B cell (primary cell): ENCODE measurements around the gene BCO2. TPM values are rescaled to one million over a fixed set of nuclear protein-coding genes. Genes with fewer than 3 reads are reported as not detected.

Experiments
- ATAC-seq: fragments of 200-7000 bp; cut with Tn5 transposase; one replicate; pipeline ENCODE4 v1.10.0; 2021; ENCODE audit warnings: low read depth, mild to moderate bottlenecking, moderate number of reproducible peaks, moderate library complexity
- CTCF ChIA-PET: fragments of 350-600 bp; sonication (Branson Sonifier 250); formaldehyde crosslinking; loops from one replicate; lab custom pipeline; 2021; ENCODE audit warnings: antibody characterized with exemption, inconsistent platforms; lab: Charles Lee
- POLR2A ChIA-PET: fragments of 350-600 bp; sonication (Branson Sonifier 250); formaldehyde crosslinking; loops from one replicate; lab custom pipeline; 2021; ENCODE audit warnings: antibody characterized with exemption; lab: Charles Lee
- DNase-seq: peaks from one replicate; pipeline ENCODE4 v3.0.0; 2013
- H2AFZ ChIP-seq: 2 replicates; pipeline ENCODE4 v1.6.1; 2012; ENCODE audit warnings: mild to moderate bottlenecking, low read depth, low read length; ENCODE audit not compliant: insufficient read depth, poor library complexity, severe bottlenecking
- H3K27ac ChIP-seq, 2 donors: 1 replicate in 1 of 2; 2 replicates in 1 of 2; pipeline ENCODE4 v1.5.1; 2012 to 2013; ENCODE audit warnings: low read length in 2 of 2, mild to moderate bottlenecking in 2 of 2, moderate library complexity in 1 of 2
- H3K27me3 ChIP-seq, 4 experiments: fragments of 200-600 bp in 1 of 4; sonication (generic) in 1 of 4; replicated peaks in 1 of 4; 1 replicate in 2 of 4; 2 replicates in 2 of 4; pipeline versions ENCODE4 v1.6.1 to v1.7.0; 2013 to 2016; ENCODE audit warnings: low read length in 3 of 4, mild to moderate bottlenecking in 2 of 4, mixed read lengths in 1 of 4, moderate library complexity in 1 of 4; ENCODE audit not compliant: insufficient read depth in 4 of 4, control insufficient read depth in 3 of 4; ENCODE audit errors: control extremely low read depth in 1 of 4
- H3K36me3 ChIP-seq, 2 experiments: replicated peaks in 1 of 2; 1 replicate in 1 of 2; 2 replicates in 1 of 2; pipeline versions ENCODE4 v1.6.1 to v1.7.1; 2013; ENCODE audit warnings: low read length in 1 of 2; ENCODE audit not compliant: insufficient read depth in 2 of 2, control insufficient read depth in 1 of 2; ENCODE audit errors: control extremely low read depth in 1 of 2, extremely low read depth in 1 of 2
- H3K4me1 ChIP-seq, 2 donors: fragments of 200-600 bp in 1 of 2; sonication (generic) in 1 of 2; 1 replicate in 1 of 2; 2 replicates in 1 of 2; pipeline versions ENCODE4 v1.5.1 to v1.6.1; 2013 to 2017; ENCODE audit warnings: low read length in 2 of 2; ENCODE audit not compliant: control insufficient read depth in 2 of 2, insufficient read depth in 2 of 2
- H3K4me2 ChIP-seq: replicated peaks from 2 replicates; pipeline ENCODE3; 2012; ENCODE audit warnings: mild to moderate bottlenecking, low read depth, low read length; ENCODE audit not compliant: poor library complexity, severe bottlenecking
- H3K4me3 ChIP-seq, 5 experiments: fragments of 200-600 bp in 1 of 5; sonication (generic) in 1 of 5; 1 replicate in 3 of 5; 2 replicates in 2 of 5; pipeline versions ENCODE4 v1.5.1 to v1.7.0; 2011 to 2016; ENCODE audit warnings: low read length in 4 of 5, mild to moderate bottlenecking in 4 of 5, low read depth in 2 of 5, control low read depth in 1 of 5, moderate library complexity in 1 of 5; ENCODE audit not compliant: insufficient read depth in 1 of 5; ENCODE audit errors: control extremely low read depth in 1 of 5, extremely low read depth in 1 of 5
- H3K79me2 ChIP-seq: fragments of 200-600 bp; sonication (generic); one replicate; pipeline ENCODE4 v1.6.0; 2016; ENCODE audit warnings: low read length; ENCODE audit not compliant: control insufficient read depth, insufficient read depth
- H3K9ac ChIP-seq: fragments of 200-600 bp; sonication (generic); 2 replicates; pipeline ENCODE4 v1.6.1; 2017; ENCODE audit warnings: mild to moderate bottlenecking, low read length, moderate library complexity
- H3K9me3 ChIP-seq, 3 donors: one replicate each; pipeline versions ENCODE4 v1.6.1 to v1.7.1; 2013; ENCODE audit warnings: low read length in 2 of 3; ENCODE audit not compliant: control insufficient read depth in 2 of 3, insufficient read depth in 1 of 3; ENCODE audit errors: control extremely low read depth in 1 of 3
- H4K20me1 ChIP-seq: 2 replicates; pipeline ENCODE4 v1.6.0; 2012; ENCODE audit warnings: mild to moderate bottlenecking, low read length; ENCODE audit not compliant: insufficient read depth, control insufficient read depth, poor library complexity, severe bottlenecking
- H3K27ac Mint-ChIP-seq: one replicate; pipeline ENCODE4 v1.8.0; 2021; ENCODE audit warnings: mixed read lengths
- H3K27me3 Mint-ChIP-seq: one replicate; pipeline ENCODE4 v1.8.0; 2021; ENCODE audit warnings: mixed read lengths
- H3K4me1 Mint-ChIP-seq: one replicate; pipeline ENCODE4 v1.8.0; 2021; ENCODE audit warnings: mixed read lengths
- H3K4me3 Mint-ChIP-seq: one replicate; pipeline ENCODE4 v1.8.0; 2021; ENCODE audit warnings: mixed read lengths
- H3K9me3 Mint-ChIP-seq: one replicate; pipeline ENCODE4 v1.8.0; 2022; ENCODE audit warnings: mixed read lengths; ENCODE audit not compliant: insufficient read depth
- EZH2 ChIP-seq: IDR thresholded peaks from 2 replicates; pipeline ENCODE4 v1.6.1; 2012; ENCODE audit warnings: borderline replicate concordance, low read depth, mild to moderate bottlenecking, moderate library complexity, low read length; ENCODE audit not compliant: insufficient read depth, poor library complexity, severe bottlenecking
- WGBS: methylation state at CpG from one replicate; pipeline ENCODE4 v1.1.5; 2013; ENCODE audit warnings: missing lambda C conversion rate; ENCODE audit not compliant: insufficient coverage; 5-methylcytosine and 5-hydroxymethylcytosine counted together
- intact Hi-C: fragments of 100-400 bp; cut with micrococcal nuclease; formaldehyde crosslinking; loops from one replicate; pipeline ENCODE4 v1.10.0; 2022
- polyA plus RNA-seq: library from polyadenylated mRNA; depleted of rRNA; stranded (reverse); fragments of >200 nt; gene quantifications from 2 replicates; pipeline ENCODE4 v1.2.3, GENCODE V29; 2012
- small RNA-seq: library from RNA; depleted of rRNA; stranded (forward); fragments of <200 nt; gene quantifications from one replicate; pipeline ENCODE3, GENCODE V24; 2012; ENCODE audit warnings: low replicate concordance, low read depth; ENCODE audit not compliant: insufficient read length
- total RNA-seq, 2 donors: library from RNA; stranded (reverse); fragments of 120-200 nt in 1 of 2; gene quantifications; 1 replicate in 1 of 2; 2 replicates in 1 of 2; pipeline versions ENCODE4 v1.2.3 to v1.2.4, GENCODE V29; 2013 to 2022
- TF ChIP-seq, protein P1 (sequence below): fragments of 200-600 bp; IDR thresholded peaks from one replicate; pipeline ENCODE4 v1.8.0; 2022; ENCODE audit warnings: antibody characterized with exemption, mild to moderate bottlenecking

BCO2 gene
- total and polyA plus RNA-seq, 2 donors (not counting 1 experiment from before 2014, with no cell fraction given): 1.7 to 1.8 TPM

DNA sequence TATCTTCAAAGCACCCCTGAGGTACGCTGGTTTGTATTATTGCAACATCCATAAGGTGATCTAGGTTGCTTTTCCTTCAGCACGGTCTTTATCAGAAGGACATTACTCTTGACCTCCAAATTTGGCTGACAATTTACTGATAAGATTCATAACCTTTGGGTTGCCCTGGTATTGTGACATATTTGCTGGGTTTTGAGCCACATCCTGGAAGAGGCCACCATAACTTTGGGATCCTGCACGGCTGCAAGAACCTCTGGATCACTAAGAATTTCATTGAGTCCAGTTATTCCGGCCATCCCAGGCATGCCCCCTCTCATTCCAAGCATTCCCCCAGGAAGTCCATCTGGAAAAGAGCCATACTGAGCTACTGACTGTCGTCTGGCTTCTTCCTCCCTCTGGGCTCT is 91.9 kb downstream of the BCO2 start:
- Histone ChIP-seq H3K79me2 (no peaks in the 10 kb centered on the region), H3K9ac (no peak overlapping the region), H2AFZ (no peak overlapping the region), H3K4me3 (no peak overlapping the region), H4K20me1 (no peaks in the 10 kb centered on the region), H3K4me1 (peaks cover 13 to 18% of the 10 kb centered on the region in 2 donors), H3K36me3 (no peaks in the 10 kb centered on the region), H3K4me2 (no peak overlapping the region), H3K27ac (no peak overlapping the region), H3K9me3 (no peaks in the 10 kb centered on the region), H3K27me3 (no peaks in the 10 kb centered on the region)
- DNase-seq (no peak), ATAC-seq (no peak)
- no peak overlapping the region for H3K27ac Mint-ChIP-seq
- ChIA-PET POLR2A (no interaction called here), CTCF (interaction anchor here (5.0 kb wide), 1 partner anchor 13 kb away, joined by 26 read pairs; no protein-coding TSS in a partner anchor)
- peaks cover 18% of the 10 kb centered on the region for H3K4me1 Mint-ChIP-seq
- H3K27me3 Mint-ChIP-seq: no peaks in the 10 kb centered on the region
- H3K9me3 Mint-ChIP-seq: no peaks in the 10 kb centered on the region
- TF ChIP-seq, protein P1, sequence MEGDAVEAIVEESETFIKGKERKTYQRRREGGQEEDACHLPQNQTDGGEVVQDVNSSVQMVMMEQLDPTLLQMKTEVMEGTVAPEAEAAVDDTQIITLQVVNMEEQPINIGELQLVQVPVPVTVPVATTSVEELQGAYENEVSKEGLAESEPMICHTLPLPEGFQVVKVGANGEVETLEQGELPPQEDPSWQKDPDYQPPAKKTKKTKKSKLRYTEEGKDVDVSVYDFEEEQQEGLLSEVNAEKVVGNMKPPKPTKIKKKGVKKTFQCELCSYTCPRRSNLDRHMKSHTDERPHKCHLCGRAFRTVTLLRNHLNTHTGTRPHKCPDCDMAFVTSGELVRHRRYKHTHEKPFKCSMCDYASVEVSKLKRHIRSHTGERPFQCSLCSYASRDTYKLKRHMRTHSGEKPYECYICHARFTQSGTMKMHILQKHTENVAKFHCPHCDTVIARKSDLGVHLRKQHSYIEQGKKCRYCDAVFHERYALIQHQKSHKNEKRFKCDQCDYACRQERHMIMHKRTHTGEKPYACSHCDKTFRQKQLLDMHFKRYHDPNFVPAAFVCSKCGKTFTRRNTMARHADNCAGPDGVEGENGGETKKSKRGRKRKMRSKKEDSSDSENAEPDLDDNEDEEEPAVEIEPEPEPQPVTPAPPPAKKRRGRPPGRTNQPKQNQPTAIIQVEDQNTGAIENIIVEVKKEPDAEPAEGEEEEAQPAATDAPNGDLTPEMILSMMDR: no peak
- no peak for TF ChIP-seq EZH2
- no peak overlapping the region for H3K4me3 Mint-ChIP-seq
- WGBS: 90% methylated on average over 4 of the region's 5 CpGs
- intact Hi-C loops: no loop called here

DNA sequence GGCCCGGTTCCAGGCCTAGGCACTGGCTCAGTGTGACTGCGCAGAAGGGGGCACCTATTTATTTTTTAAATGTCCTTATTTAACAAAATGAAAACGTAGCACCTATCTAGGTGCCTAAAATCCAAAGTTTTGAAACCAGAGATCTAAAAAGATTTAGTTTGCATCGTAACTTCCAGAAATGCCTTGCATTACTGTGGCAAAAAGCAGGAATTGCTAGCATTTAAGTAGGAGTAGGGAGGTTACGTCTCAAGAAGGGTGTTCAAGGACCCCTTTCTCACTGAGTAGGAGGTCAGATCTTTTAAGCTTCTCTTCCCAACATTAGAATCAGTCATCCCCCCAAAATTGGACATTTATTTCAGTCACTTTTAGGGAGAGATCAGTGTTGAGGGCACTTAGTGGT is 93.1 kb downstream of the BCO2 start:
- H3K4me1 Mint-ChIP-seq: peaks cover 25% of the 10 kb centered on the region
- POLR2A ChIA-PET: no interaction called here
- Histone ChIP-seq H4K20me1 (no peaks in the 10 kb centered on the region), H3K4me2 (no peak overlapping the region), H3K9ac (no peak overlapping the region), H3K9me3 (no peaks in the 10 kb centered on the region), H2AFZ (no peak overlapping the region), H3K79me2 (no peaks in the 10 kb centered on the region), H3K27ac (no peak overlapping the region), H3K36me3 (no peaks in the 10 kb centered on the region), H3K4me1 (peaks cover 13 to 19% of the 10 kb centered on the region in 2 donors), H3K4me3 (no peak overlapping the region), H3K27me3 (no peaks in the 10 kb centered on the region)
- whole genome bisulfite sequencing: 100% methylated on average over 3 of the region's 5 CpGs
- intact Hi-C loops: no loop called here
- ATAC-seq: no peak
- DNase-seq: no peak
- H3K27ac Mint-ChIP-seq: no peak overlapping the region
- TF ChIP-seq, protein P1: no peak
- no peak for TF ChIP-seq EZH2
- no peaks in the 10 kb centered on the region for H3K9me3 Mint-ChIP-seq
- H3K27me3 Mint-ChIP-seq: no peaks in the 10 kb centered on the region
- no peak overlapping the region for H3K4me3 Mint-ChIP-seq
- CTCF ChIA-PET: interaction anchor here (1.1 to 2.2 kb wide), 6 partner anchors 8 to 1021 kb away, joined by 3 to 20 read pairs (median 3); no protein-coding TSS in a partner anchor

Small RNAs within 50 kb of the gene (small RNA-seq; reads per million reads assigned to genes)
- not detected for gene MRPS36P4

Other genes starting within 250 kb of the BCO2 start
- gene DIXDC1, start 238.2 kb upstream of the BCO2 start, total RNA-seq: 0.78 and 0.99 TPM in 2 replicates
- 0.03 and 0.26 TPM in 2 replicates for gene DIXDC1, start 238.2 kb upstream of the BCO2 start, polyA plus RNA-seq
- gene DLAT, start 150.1 kb upstream of the BCO2 start, total RNA-seq: 19.8 and 21.1 TPM in 2 replicates
- gene DLAT, start 150.1 kb upstream of the BCO2 start, polyA plus RNA-seq: 6.1 and 8.9 TPM in 2 replicates
- 0.22 and 0.67 TPM in 2 replicates for gene PIH1D2, start 101.5 kb upstream of the BCO2 start, total RNA-seq
- 0.06 TPM in 1 of 2 replicates, not detected in the other for gene PIH1D2, start 101.5 kb upstream of the BCO2 start, polyA plus RNA-seq
- gene NKAPD1, start 101.2 kb upstream of the BCO2 start, total RNA-seq: 22.8 and 23.4 TPM in 2 replicates
- gene NKAPD1, start 101.2 kb upstream of the BCO2 start, polyA plus RNA-seq: 4.5 and 5.4 TPM in 2 replicates
- gene TIMM8B, start 88.8 kb upstream of the BCO2 start, total RNA-seq: 22.4 and 25.5 TPM in 2 replicates
- gene TIMM8B, start 88.8 kb upstream of the BCO2 start, polyA plus RNA-seq: 6.3 and 12.0 TPM in 2 replicates
- 55.0 and 57.7 TPM in 2 replicates for gene SDHD, start 88.6 kb upstream of the BCO2 start, total RNA-seq
- 33.5 and 43.0 TPM in 2 replicates for gene SDHD, start 88.6 kb upstream of the BCO2 start, polyA plus RNA-seq
- 0.58 and 0.67 TPM in 2 replicates for gene IL18, start 11.4 kb upstream of the BCO2 start, total RNA-seq
- 0.45 and 1.6 TPM in 2 replicates for gene IL18, start 11.4 kb upstream of the BCO2 start, polyA plus RNA-seq
- gene TEX12, start 8.1 kb upstream of the BCO2 start, total RNA-seq: 0.47 TPM in 1 of 2 replicates, not detected in the other
- gene TEX12, start 8.1 kb upstream of the BCO2 start, polyA plus RNA-seq: 0.10 and 0.36 TPM in 2 replicates
- gene PTS, start 50.9 kb downstream of the BCO2 start, total RNA-seq: 36.2 and 36.7 TPM in 2 replicates
- 36.9 and 75.2 TPM in 2 replicates for gene PTS, start 50.9 kb downstream of the BCO2 start, polyA plus RNA-seq
- gene PLET1, start 85.3 kb downstream of the BCO2 start, total RNA-seq: not detected in 2 replicates
- gene PLET1, start 85.3 kb downstream of the BCO2 start, polyA plus RNA-seq: not detected in 2 replicates